Endodermal cell (in vitro differentiated cells): ENCODE results near the gene RABGAP1L. TPM values are rescaled to one million over a fixed set of nuclear protein-coding genes. Genes with fewer than 3 reads are reported as not detected.

Experiments used
- DNase-seq: peaks from one replicate; pipeline ENCODE4 v3.0.0-alpha.2; 2017
- H3K27ac ChIP-seq: 2 replicates; pipeline ENCODE4 v1.5.1; 2013; ENCODE audit warnings: mild to moderate bottlenecking, low read depth, low read length, moderate library complexity
- H3K27me3 ChIP-seq: 2 replicates; pipeline ENCODE4 v1.6.1; 2013; ENCODE audit warnings: mild to moderate bottlenecking, low read length, moderate library complexity; ENCODE audit not compliant: insufficient read depth, control insufficient read depth, poor library complexity, severe bottlenecking
- H3K36me3 ChIP-seq: 2 replicates; pipeline ENCODE4 v1.7.0; 2013; ENCODE audit warnings: mild to moderate bottlenecking, low read length, moderate library complexity; ENCODE audit not compliant: control insufficient read depth, insufficient read depth
- H3K4me1 ChIP-seq: one replicate; pipeline ENCODE4 v1.7.0; 2013; ENCODE audit warnings: low read length; ENCODE audit not compliant: control insufficient read depth, insufficient read depth
- H3K4me3 ChIP-seq: 2 replicates; pipeline ENCODE4 v1.5.1; 2013; ENCODE audit warnings: mild to moderate bottlenecking, low read length, moderate library complexity
- H3K9ac ChIP-seq: 2 replicates; pipeline ENCODE4 v1.6.1; 2013; ENCODE audit warnings: mild to moderate bottlenecking, low read length, moderate library complexity; ENCODE audit not compliant: poor library complexity, severe bottlenecking; ENCODE audit errors: extremely low read depth
- H3K9me3 ChIP-seq: 2 replicates; pipeline ENCODE4 v1.6.1; 2013; ENCODE audit warnings: mild to moderate bottlenecking, low read length, moderate library complexity; ENCODE audit not compliant: control insufficient read depth
- H3K27ac Mint-ChIP-seq: 2 replicates; pipeline ENCODE4 v1.8.0; 2020; ENCODE audit warnings: mixed read lengths
- H3K27me3 Mint-ChIP-seq: 2 replicates; pipeline ENCODE4 v1.8.0; 2021; ENCODE audit warnings: mild to moderate bottlenecking, mixed read lengths; ENCODE audit not compliant: insufficient read depth
- H3K36me3 Mint-ChIP-seq: 2 replicates; pipeline ENCODE4 v1.8.0; 2020; ENCODE audit warnings: low read depth, mixed read lengths
- H3K4me1 Mint-ChIP-seq: 2 replicates; pipeline ENCODE4 v1.8.0; 2020; ENCODE audit warnings: mixed read lengths
- H3K4me3 Mint-ChIP-seq: 2 replicates; pipeline ENCODE4 v1.8.0; 2020; ENCODE audit warnings: mild to moderate bottlenecking, moderate library complexity, mixed read lengths
- H3K9me3 Mint-ChIP-seq: 2 replicates; pipeline ENCODE4 v1.8.0; 2020; ENCODE audit warnings: mild to moderate bottlenecking, mixed read lengths
- CTCF ChIP-seq: fragments of 200-600 bp; sonication (generic); conservative IDR thresholded peaks from 2 replicates; pipeline ENCODE4 v1.5.0; 2021; ENCODE audit warnings: antibody characterized with exemption, mild to moderate bottlenecking
- WGBS, 2 experiments: methylation state at CpG; one replicate each; pipeline versions ENCODE4 v1.1.5 to v1.1.7; 2013; ENCODE audit warnings: missing lambda C conversion rate in 2 of 2, mixed read lengths in 1 of 2; ENCODE audit not compliant: insufficient coverage in 1 of 2, insufficient read length in 1 of 2; 5-methylcytosine and 5-hydroxymethylcytosine counted together
- total RNA-seq, 2 donors: library from RNA; stranded (reverse); fragmentation: NEBNext Ultra II Directional in 1 of 2; extraction: Animal tissue kit (Norgen Biotek cat#: 25700) in 1 of 2; gene quantifications; 2 replicates in 1 of 2; 3 replicates in 1 of 2; pipeline ENCODE4 v1.2.1, GENCODE V29; 2021

RABGAP1L gene
- total RNA-seq, 2 donors from 2014 or later, result 32.5 to 36.9 TPM

- Histone ChIP-seq H3K4me1 (peaks cover 19% of the 10 kb centered on the region), H3K36me3 (peaks cover 9% of the 10 kb centered on the region), H3K9me3 (no peaks in the 10 kb centered on the region), H3K9ac (no peak overlapping the region), H3K4me3 (peak overlapping the region; percentile 1), H3K27me3 (no peaks in the 10 kb centered on the region), H3K27ac (no peak overlapping the region)
- no peak overlapping the region for H3K4me3 Mint-ChIP-seq
- peak overlapping the region; percentile 71 for H3K27ac Mint-ChIP-seq
- H3K4me1 Mint-ChIP-seq, result peaks cover 47% of the 10 kb centered on the region
- 43 to 55% methylated on average over 1 to 4 of the region's 4 CpGs for WGBS, 2 experiments
- H3K27me3 Mint-ChIP-seq, result no peaks in the 10 kb centered on the region
- no peak for TF ChIP-seq CTCF
- peaks cover 7% of the 10 kb centered on the region for H3K36me3 Mint-ChIP-seq
- no peaks in the 10 kb centered on the region for H3K9me3 Mint-ChIP-seq
- DNase-seq, result peak; percentile 58
Measured at GRCh38 chr1:174976436-174977108, 817.3 kb downstream of the RABGAP1L start.

- Mint-ChIP-seq H3K27me3 (no peaks in the 10 kb centered on the region), H3K9me3 (no peaks in the 10 kb centered on the region), H3K27ac (no peak overlapping the region), H3K4me1 (peaks cover 28% of the 10 kb centered on the region), H3K4me3 (no peak overlapping the region), H3K36me3 (peaks cover 16% of the 10 kb centered on the region)
- peaks cover 3% of the 10 kb centered on the region for H3K4me1 ChIP-seq
- H3K9me3 ChIP-seq, result no peaks in the 10 kb centered on the region
- no peak for DNase-seq
- no peak overlapping the region for H3K27ac ChIP-seq
- H3K27me3 ChIP-seq, result no peaks in the 10 kb centered on the region
- H3K4me3 ChIP-seq, result no peak overlapping the region
- peaks cover 15% of the 10 kb centered on the region for H3K36me3 ChIP-seq
- H3K9ac ChIP-seq, result no peak overlapping the region
- peak; percentile 90 for TF ChIP-seq CTCF
Measured at GRCh38 chr1:174982971-174983689, 823.8 kb downstream of the RABGAP1L start.

GRCh38 chr1:174984952-174985351, 825.6 kb downstream of the RABGAP1L start:
- WGBS, 2 experiments, result 96% methylated on average over 4 of the region's 4 CpGs
- Histone ChIP-seq H3K9me3 (no peaks in the 10 kb centered on the region), H3K36me3 (peaks cover 11% of the 10 kb centered on the region), H3K27ac (no peak overlapping the region), H3K4me1 (no peaks in the 10 kb centered on the region), H3K9ac (no peak overlapping the region), H3K27me3 (no peaks in the 10 kb centered on the region), H3K4me3 (no peak overlapping the region)
- Mint-ChIP-seq H3K9me3 (no peaks in the 10 kb centered on the region), H3K27ac (no peak overlapping the region), H3K4me1 (peaks cover 28% of the 10 kb centered on the region), H3K4me3 (no peak overlapping the region), H3K36me3 (peaks cover 19% of the 10 kb centered on the region), H3K27me3 (no peaks in the 10 kb centered on the region)
- TF ChIP-seq CTCF, result no peak
- DNase-seq, result no peak
